Endometrium (tissue), 2 donors: ENCODE results near the gene DYNC2LI1.

Experiments
- FAIRE-seq: peaks from 2 replicates; lab custom pipeline; 2012; peaks lifted over from hg19 to GRCh38; lab: Jason Lieb, UNC
- donor health status: control.
- donor health status: control.

The DYNC2LI1 gene

DNA sequence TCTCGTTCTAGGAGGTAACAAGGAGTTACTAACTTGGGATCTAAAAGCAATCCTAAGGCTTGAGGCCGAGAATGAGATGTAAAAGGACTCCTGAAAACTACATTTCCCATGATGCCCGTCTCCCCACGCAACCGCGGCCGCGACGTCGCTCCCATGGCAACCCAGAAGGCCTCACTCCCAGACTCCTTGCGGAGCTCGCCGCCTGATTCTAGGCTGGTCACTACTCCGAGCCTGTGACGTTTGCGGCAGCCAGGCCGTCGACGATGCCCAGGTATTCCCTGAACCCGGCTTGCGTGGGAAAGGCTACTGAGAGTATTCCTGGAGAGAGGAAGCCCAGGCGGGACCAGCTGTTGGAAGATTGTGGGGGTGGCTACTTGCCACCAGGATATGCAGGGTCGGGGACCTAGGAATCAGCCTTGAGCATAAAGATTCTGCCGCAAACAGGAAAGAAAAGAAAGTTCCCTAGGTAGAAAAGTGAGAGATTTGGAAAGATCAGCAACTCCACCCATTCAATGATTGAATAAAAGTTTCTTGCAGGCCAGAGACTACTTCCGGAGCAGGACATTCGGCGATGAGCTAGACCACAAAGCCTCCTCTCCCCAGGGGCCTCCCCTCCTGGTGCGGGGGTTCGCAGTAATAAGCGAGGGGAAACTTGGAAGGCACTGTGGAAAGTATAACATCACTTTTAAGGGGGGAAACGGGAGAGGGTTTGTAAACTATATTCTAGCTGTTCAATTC, at the start of gene DYNC2LI1:
Gene DYNC2LI1 (plus strand): TSS at position 164 of the 738 bp plus-strand sequence. CDS start 100 bp downstream, at position 264.
- FAIRE-seq: peak; percentile 45

DNA sequence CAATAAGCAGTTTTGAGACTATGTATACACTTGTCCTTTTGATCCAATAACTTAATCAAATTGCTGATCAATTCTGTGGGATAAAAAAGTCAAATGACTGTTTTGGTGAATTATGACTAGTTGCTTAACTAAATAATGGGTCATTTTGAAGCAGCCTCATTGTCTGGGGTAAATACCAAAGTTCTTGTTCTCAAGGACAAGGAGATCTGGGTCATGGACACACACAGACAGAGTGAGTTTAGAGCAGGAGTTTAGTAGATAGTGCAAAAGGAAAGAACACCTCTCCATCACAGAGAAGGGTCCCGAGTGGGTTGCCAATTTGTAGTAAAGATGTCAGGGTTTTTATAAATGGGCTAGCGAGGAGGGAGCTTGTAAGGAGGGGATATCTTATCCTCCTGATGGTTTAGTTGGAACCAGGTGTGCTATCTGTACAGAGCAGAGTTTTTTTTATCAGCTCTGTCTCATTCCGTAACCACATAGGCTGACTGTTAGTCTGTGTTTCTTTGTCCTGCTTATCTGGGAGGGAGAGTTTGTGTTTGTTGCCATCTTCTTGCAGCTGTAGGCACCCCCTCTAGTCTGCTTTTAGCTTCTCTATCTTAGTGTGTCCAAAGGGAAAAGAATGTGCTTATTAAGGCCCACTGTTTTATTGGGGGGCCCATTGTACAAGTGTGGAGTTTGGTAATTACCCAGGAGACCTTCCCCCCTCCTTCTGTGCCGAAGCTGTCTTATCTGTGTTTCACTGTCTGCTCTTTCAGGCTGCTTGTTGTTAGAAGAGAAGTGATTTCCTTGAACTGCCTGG, 48.9 kb upstream of the DYNC2LI1 start:
- FAIRE-seq: no peak

DNA sequence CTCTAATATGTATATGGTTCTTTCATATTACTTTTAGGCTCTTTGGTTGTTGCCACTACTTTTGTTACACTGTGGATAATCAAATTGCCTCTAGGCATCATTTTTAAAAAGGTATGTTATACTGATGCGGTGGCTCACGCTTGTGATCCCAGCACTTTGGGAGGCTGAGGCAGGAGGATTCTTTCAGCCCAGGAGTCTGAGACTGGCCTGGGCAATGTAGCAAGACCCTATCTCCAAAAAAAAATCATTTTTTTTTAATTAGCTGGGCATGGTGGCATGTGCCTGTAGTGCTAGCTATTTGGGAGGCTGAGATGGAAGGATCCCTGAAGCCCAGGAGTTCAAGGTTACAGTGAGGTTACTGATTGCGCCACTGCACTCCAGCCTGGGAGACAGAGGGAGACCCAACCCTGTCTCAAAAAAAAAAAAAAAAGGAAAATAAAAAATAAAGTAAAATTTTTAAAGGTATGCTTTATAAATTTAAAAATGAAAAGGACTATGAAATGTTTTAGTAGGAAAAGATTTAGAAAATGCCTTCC, 48.1 kb upstream of the DYNC2LI1 start:
- no peak for FAIRE-seq

- FAIRE-seq: peak; percentile 66
Observed at GRCh38 chr2:43726961-43727633, 46.7 kb upstream of the DYNC2LI1 start.

GRCh38 chr2:43727634-43728014, 46.2 kb upstream of the DYNC2LI1 start:
- FAIRE-seq: no peak

DNA sequence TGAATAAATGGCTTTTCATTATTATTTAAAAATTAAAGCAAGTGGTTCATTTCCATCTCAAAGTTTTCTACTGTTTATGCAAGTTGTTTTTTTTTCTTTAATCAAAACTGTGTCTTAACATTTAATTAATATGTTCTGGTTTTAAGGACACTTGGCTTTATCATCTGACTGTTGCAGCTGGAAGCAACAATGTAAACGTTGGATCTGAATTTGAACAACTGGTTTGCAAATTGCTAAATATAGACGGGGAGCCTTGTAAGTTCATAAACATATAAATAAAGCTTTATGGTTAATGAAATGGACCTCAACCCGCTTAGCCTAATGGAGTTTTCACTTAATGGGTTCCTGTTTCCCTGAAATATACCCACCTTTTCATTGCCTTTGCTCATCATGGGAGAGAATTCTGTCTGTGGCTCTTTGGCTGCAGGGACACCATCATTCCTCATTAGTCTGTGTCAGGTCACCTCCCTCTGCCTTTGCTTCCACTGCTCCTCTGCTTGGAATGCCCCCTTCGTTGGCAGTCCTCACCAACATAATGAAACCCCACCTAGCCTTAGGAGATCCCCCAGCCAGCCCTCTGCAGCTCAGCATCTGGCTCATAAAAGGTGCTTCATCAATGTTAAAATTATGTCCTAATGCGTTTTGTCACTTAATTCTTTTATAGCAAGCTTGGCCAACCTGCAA, 44.2 kb upstream of the DYNC2LI1 start:
- FAIRE-seq: peak; percentile 92

GRCh38 chr2:43731211-43731610, 42.6 kb upstream of the DYNC2LI1 start:
- FAIRE-seq: no peak

DNA sequence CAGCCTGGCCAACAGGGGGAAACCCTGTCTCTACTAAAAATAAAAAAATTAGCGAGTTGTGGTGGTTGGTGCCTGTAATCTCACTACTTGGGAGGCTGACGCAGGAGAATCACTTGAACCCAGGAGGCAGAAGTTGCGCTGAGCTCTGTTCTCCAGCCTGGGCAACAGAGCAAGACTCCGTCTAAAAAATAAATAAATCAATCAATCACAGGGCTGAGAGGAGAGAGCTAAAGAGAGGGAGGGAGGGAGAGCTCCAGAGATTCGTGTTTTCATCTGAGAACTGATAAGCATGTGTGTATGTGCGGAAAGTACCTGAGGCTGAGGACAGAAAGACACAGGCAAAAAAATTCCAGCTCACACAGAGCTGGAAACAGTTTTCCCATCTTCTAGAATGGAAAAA, 37.2 kb upstream of the DYNC2LI1 start:
- no peak for FAIRE-seq

GRCh38 chr2:43737097-43737854, 36.6 kb upstream of the DYNC2LI1 start:
- no peak for FAIRE-seq

DNA sequence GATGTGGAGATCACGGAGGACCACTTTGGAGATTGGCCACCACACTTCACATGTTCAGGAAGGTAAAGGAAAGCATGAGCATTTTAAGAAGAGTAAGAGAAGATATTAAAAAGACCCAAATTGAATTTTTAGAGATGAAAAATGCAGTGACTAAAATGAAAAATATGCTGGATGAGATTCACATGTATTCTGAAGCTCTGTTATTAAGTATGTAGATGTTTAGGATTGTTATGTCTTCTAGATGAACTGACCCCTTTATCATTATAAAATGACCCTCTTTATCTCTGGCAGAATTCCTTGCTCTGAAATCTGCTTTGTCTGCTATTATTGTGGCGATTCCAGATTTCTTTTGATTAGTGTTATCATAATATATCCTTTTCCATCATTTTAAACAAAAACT, 36.0 kb upstream of the DYNC2LI1 start:
- no peak for FAIRE-seq

DNA sequence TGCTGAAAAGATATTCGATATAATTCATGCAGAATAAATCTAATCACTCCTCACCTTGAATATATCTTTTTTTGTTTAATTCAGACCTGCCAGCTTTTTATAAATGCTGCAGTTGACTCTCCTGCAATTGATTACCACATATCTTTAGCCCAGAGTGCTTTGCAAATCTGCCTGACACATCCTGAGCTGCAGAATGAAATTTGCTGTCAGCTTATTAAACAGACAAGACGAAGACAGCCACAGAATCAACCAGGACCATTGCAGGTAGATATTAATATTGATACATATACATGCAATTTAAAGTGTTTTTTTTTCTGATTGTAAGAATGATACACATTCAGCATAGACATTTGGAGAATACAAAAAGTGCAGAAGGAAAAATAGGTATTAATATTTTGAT, 35.6 kb upstream of the DYNC2LI1 start:
- FAIRE-seq: no peak

DNA sequence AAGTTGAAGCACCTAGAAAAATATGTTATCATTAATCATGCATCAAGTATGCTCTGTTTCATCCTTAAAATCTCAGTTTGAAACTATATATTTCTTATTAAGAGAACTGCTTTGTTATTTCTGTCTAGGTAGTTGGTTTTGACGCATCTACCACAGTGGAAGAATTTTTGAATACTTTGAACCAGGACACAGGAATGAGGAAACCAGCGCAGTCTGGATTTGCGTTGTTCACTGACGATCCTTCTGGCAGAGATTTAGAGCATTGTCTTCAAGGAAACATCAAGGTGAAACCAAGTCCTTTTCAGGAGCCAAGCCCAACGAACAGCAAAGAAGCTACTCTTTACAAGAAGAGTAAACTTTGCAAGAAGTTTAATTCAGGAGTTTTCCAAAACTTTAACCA, 30.1 kb upstream of the DYNC2LI1 start:
- FAIRE-seq: no peak

DNA sequence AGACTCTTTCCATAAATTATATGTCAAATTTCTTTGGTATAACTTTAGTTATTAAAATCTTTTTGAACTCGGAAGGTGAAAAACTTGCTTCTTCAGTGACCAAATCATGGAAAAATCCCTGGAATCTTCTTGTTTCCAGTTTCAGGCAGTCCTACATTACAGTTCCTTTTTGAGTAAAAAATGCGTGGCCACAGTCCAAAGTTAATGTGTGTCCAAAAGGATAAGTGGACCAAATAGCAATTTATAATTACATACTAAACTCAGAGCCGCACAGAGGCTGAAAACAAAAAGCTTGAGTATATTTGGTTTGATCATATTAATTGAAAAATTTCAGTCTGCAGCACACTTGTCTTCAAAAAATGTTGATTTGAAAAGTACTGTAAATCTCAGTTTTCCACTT, 28.4 kb upstream of the DYNC2LI1 start:
- peak; percentile 72 for FAIRE-seq

- FAIRE-seq: no peak
Observed at GRCh38 chr2:43748333-43748732, 25.5 kb upstream of the DYNC2LI1 start.

DNA sequence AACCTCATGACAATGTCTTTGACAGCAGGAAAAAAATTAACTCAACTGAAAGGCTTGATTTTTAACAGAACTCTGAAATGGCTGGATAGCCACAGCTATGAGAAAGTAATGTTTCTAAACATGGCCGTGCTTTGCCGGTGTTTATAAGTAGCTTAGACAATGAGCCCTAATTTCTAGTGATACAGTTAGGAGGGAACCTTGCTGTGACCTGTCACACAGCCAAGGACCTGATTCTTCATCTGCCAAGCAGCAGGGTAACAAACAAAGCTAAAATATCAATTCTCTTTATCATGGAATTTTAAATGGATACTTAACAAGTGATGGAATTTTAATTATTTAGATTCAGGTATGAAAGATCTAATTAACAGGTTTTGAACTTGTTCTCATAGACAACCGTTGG, 24.3 kb upstream of the DYNC2LI1 start:
- FAIRE-seq: no peak

DNA sequence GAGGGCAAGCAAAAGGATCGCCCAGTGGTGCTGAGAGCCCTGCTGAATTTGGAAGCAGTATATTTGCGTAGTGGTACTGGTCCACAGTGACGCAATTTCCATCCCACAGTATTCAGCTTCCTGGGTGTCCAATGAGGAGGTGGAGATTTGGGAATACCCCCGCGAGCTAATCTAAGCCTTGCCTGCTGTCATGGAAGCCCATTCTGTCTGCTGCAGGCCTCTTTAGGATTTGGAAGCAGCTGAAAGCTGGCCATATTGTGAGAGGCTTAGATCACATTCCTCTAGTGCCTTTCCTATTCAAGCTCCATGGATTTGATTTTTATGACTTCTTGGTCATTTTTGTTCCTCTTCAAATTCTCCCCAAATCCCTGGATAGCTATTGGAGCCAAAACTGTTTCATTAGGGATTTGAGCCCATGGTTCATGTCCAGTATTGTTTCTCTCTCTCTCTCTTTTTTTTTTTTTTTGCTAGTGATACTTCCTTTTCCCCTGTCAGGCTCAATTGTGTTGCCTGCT, 22.3 kb upstream of the DYNC2LI1 start:
- FAIRE-seq: no peak

- no peak for FAIRE-seq
Observed at GRCh38 chr2:43752302-43752701, 21.5 kb upstream of the DYNC2LI1 start.

GRCh38 chr2:43754180-43754579, 19.7 kb upstream of the DYNC2LI1 start:
- no peak for FAIRE-seq

- no peak for FAIRE-seq
Observed at GRCh38 chr2:43758739-43759138, 15.1 kb upstream of the DYNC2LI1 start.

DNA sequence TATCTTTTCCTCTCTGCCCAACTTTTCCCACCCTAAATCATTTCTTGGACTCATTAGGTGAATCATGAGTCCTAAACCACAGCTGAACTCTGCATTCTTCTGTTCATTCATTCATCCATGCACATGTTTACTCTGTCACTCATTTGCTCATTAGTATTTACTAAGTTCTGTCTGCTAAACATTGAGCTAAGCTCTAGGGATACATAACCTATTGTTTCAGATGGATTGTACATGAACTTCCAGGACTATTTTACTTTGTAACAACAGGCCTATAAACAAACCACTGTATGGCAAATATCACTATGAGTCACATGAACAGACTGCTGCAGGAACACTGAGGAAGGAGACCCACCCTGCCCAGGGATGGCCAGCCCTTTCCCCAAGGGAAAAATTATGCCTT, 14.6 kb upstream of the DYNC2LI1 start:
- peak; percentile 72 for FAIRE-seq

GRCh38 chr2:43762286-43762685, 11.6 kb upstream of the DYNC2LI1 start:
- peak; percentile 77 for FAIRE-seq
